ENCODE data around the gene LSAMP.
A peak's percentile ranks its signal among the peaks of the same experiment; 100 is the strongest.

DNA sequence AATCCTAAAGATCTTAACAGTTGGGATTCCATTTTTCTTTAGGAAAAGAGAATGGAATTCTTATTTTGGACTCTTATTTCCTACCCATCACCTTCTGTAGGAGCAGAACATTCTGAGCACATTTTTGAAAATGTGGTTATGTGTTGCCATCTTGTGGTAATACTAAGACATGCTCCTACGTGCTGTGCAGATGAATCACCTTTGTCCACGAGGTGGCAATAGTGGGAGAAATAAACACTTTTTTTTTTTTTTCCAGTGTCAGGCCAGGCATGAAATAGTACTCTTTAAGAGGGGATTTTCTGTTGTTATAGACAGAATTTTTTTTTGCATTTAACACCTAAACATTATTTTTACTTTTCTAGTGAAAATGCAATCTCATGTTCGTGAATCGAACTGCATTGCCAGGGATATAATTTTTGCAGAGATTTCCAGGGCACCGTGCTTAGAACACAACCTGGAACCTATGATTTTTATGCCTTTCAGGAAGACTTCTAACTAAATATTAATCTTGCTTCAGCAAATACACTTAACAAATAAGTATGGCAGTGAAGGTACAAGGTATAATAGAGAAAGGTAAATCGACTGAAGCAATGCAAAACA lies 625.4 kb downstream of the LSAMP start:
- TF ChIP-seq CTCF (IDR thresholded peaks at IDR 0.05) (peak; percentile 75 to 94 (median 87)), POLR2AphosphoS5 (IDR thresholded peaks at IDR 0.05) (no peak), EP300 (IDR thresholded peaks at IDR 0.05) (no peak), POLR2A (IDR thresholded peaks at IDR 0.05) (no peak)
